ENCODE results near the gene ABTB2. TPM values are rescaled to one million over a fixed set of nuclear protein-coding genes. Genes with fewer than 3 reads are reported as not detected.

The ABTB2 gene
- total and polyA plus RNA-seq, 2 of the 8 experiments (the other 6 are each of a cell fraction or from before 2014, with no cell fraction given), result 7.7 to 10.2 TPM

- Histone ChIP-seq H3K23me2 (ENCODE audit: low read depth, low read length) (no peaks in the 10 kb centered on the region; the same call in 1 of the 2 replicates), H3K18ac (ENCODE audit: extremely low read depth, low read length) (no peak overlapping the region), H2BK20ac (ENCODE audit: low read length) (no peak overlapping the region), H3K9me3 (ENCODE audit: insufficient read depth in 2 of 2, low read depth in 1 of 2, low read length in 1 of 2) (no peaks in the 10 kb centered on the region), H3K4ac (replicated peaks; ENCODE audit: insufficient read length, low read depth, low read length) (no peak overlapping the region), H3K4me3 (ENCODE audit: extremely low read depth in 1 of 4, insufficient read depth in 2 of 4, low read depth in 3 of 4, low read length in 4 of 4) (no peak overlapping the region), H3K27me3 (replicated peaks in 1 of 4; ENCODE audit: control insufficient read depth in 3 of 4, extremely low read depth in 1 of 4, insufficient read depth in 3 of 4, low read length in 3 of 4) (no peaks in the 10 kb centered on the region), H3K4me2 (ENCODE audit: insufficient read depth in 1 of 2, low read depth in 2 of 2, low read length in 2 of 2) (no peak overlapping the region), H2BK5ac (ENCODE audit: low read depth, low read length) (no peak overlapping the region), H2AK5ac (ENCODE audit: low read depth, low read length) (no peak overlapping the region), H3K36me3 (ENCODE audit: control insufficient read depth in 2 of 4, insufficient read depth in 4 of 4, low read length in 3 of 4) (no peaks in the 10 kb centered on the region), H2BK120ac (replicated peaks; ENCODE audit: low read depth, low read length) (no peak overlapping the region), H4K5ac (ENCODE audit: insufficient read length, low read depth, low read length) (no peak overlapping the region), H3K79me1 (ENCODE audit: low read depth, low read length) (peaks cover 3% of the 10 kb centered on the region; the same call in 1 of the 2 replicates), H3K79me2 (ENCODE audit: control insufficient read depth in 1 of 2, insufficient read depth in 2 of 2, low read length in 2 of 2) (no peaks in the 10 kb centered on the region), H3K4me1 (replicated peaks in 1 of 4; ENCODE audit: control insufficient read depth in 3 of 4, insufficient read depth in 4 of 4, low read length in 3 of 4) (no peaks in the 10 kb centered on the region), H4K91ac (replicated peaks; ENCODE audit: insufficient read length, low read length) (no peak overlapping the region), H3K23ac (ENCODE audit: insufficient read length) (no peak overlapping the region), H4K8ac (ENCODE audit: extremely low read depth, insufficient read depth, low read length) (no peak overlapping the region), H2BK15ac (ENCODE audit: low read length) (no peak overlapping the region), H3K14ac (ENCODE audit: insufficient read length) (no peak overlapping the region), H2BK12ac (ENCODE audit: low read depth, low read length) (no peak overlapping the region), H3K9ac (replicated peaks in 1 of 4; ENCODE audit: extremely low read depth in 1 of 4, low read depth in 3 of 4, low read length in 3 of 4) (no peak overlapping the region), H3K27ac (ENCODE audit: low read depth, low read length) (no peak overlapping the region), H4K20me1 (replicated peaks in 1 of 2; ENCODE audit: control insufficient read depth in 1 of 2, insufficient read depth in 2 of 2, low read length in 2 of 2) (no peaks in the 10 kb centered on the region), H3K56ac (replicated peaks; ENCODE audit: insufficient read length, low read depth, low read length) (no peak overlapping the region), H2AFZ (ENCODE audit: low read length) (no peak overlapping the region)
- DNase-seq (ENCODE audit: low read depth in 1 of 2, low spot score in 2 of 2) (no peak), FAIRE-seq (no peak)
- CTCF ChIA-PET (ENCODE audit: partially characterized antibody), result interaction anchor here (0.7 to 0.9 kb wide), 2 partner anchors 13 to 87 kb away, joined by 3 read pairs; no protein-coding TSS in a partner anchor
- TF ChIP-seq GABPA (IDR thresholded peaks at IDR 0.05; ENCODE audit: borderline replicate concordance, insufficient read depth, low read length) (no peak), EGR1 (IDR thresholded peaks at IDR 0.05; ENCODE audit: borderline replicate concordance, low read depth, low read length) (no peak), PHF8 (conservative IDR thresholded peaks at IDR 0.05; ENCODE audit: low read depth, low read length) (no peak), POLR2A (IDR thresholded peaks at IDR 0.05; ENCODE audit: control extremely low read depth in 1 of 2, low read depth in 2 of 2, low read length in 2 of 2) (no peak), TCF12 (IDR thresholded peaks at IDR 0.05; ENCODE audit: low read depth, low read length) (no peak), EZH2 (IDR thresholded peaks at IDR 0.05; ENCODE audit: low read depth, low read length, severe bottlenecking) (no peak), NRF1 (IDR thresholded peaks at IDR 0.05; ENCODE audit: low read depth, low read length) (no peak), SIRT6 (IDR thresholded peaks at IDR 0.05; ENCODE audit: low read length) (no peak), BRCA1 (IDR thresholded peaks at IDR 0.05; ENCODE audit: low read depth, low read length) (no peak), ATF2 (IDR thresholded peaks at IDR 0.05; ENCODE audit: low read length) (no peak), KDM1A (IDR thresholded peaks at IDR 0.05; ENCODE audit: borderline replicate concordance, low read length) (no peak)
- 83% methylated on average over 7 of the region's 7 CpGs; no CpG with 5 or more reads in 1 of the 2 experiments for WGBS, 2 experiments (ENCODE audit: extremely low coverage in 1 of 2, insufficient coverage in 1 of 2, insufficient read length in 1 of 2, insufficient replicate concordance in 2 of 2, low coverage in 1 of 2, low lambda C conversion rate in 2 of 2, missing lambda C conversion rate in 1 of 2)
- POLR2A ChIA-PET (ENCODE audit: partially characterized antibody), result no interaction called here
Measured at GRCh38 chr11:34288492-34288891, 69.3 kb downstream of the ABTB2 start.
